Activated CD4-positive, alpha-beta T cell treated with anti-CD3 and anti-CD28 coated beads, Interleukin-2, amount 10 ng/mL, durations not matched to agents 7 days and 5 days (primary cell): Measurements from ENCODE around the gene CAPN5. TPM values are rescaled to one million over a fixed set of nuclear protein-coding genes. Genes with fewer than 3 reads are reported as not detected.

ENCODE experiments used
- CTCF ChIA-PET: fragments of 350-600 bp; sonication (Branson Sonifier 250); formaldehyde crosslinking; loops from one replicate; lab custom pipeline; 2021; ENCODE audit warnings: antibody characterized with exemption; lab: Charles Lee
- POLR2A ChIA-PET: fragments of 350-600 bp; sonication (Branson Sonifier 250); formaldehyde crosslinking; loops from one replicate; lab custom pipeline; 2021; ENCODE audit warnings: antibody characterized with exemption; lab: Charles Lee
- DNase-seq: peaks from one replicate; pipeline ENCODE4 v3.0.0-alpha.2; 2020
- H3K27ac Mint-ChIP-seq: one replicate; pipeline ENCODE4 v1.8.0; 2021; ENCODE audit warnings: mild to moderate bottlenecking, moderate library complexity, mixed read lengths
- H3K27me3 Mint-ChIP-seq: one replicate; pipeline ENCODE4 v1.8.0; 2021; ENCODE audit warnings: mixed read lengths
- H3K36me3 Mint-ChIP-seq: one replicate; pipeline ENCODE4 v1.8.0; 2021; ENCODE audit warnings: low read depth, mixed read lengths
- H3K4me1 Mint-ChIP-seq: one replicate; pipeline ENCODE4 v1.8.0; 2021; ENCODE audit warnings: mixed read lengths
- H3K4me3 Mint-ChIP-seq: one replicate; pipeline ENCODE4 v1.8.0; 2021; ENCODE audit warnings: mild to moderate bottlenecking, moderate library complexity, mixed read lengths
- H3K9me3 Mint-ChIP-seq: one replicate; pipeline ENCODE4 v1.8.0; 2021; ENCODE audit warnings: mixed read lengths
- total RNA-seq, 2 experiments: library from RNA; stranded (reverse); gene quantifications; one replicate each; pipeline ENCODE4 v1.2.3, GENCODE V29; 2021

Gene CAPN5
- total RNA-seq, 2 experiments from 2014 or later, result 0.81 to 0.89 TPM

DNA sequence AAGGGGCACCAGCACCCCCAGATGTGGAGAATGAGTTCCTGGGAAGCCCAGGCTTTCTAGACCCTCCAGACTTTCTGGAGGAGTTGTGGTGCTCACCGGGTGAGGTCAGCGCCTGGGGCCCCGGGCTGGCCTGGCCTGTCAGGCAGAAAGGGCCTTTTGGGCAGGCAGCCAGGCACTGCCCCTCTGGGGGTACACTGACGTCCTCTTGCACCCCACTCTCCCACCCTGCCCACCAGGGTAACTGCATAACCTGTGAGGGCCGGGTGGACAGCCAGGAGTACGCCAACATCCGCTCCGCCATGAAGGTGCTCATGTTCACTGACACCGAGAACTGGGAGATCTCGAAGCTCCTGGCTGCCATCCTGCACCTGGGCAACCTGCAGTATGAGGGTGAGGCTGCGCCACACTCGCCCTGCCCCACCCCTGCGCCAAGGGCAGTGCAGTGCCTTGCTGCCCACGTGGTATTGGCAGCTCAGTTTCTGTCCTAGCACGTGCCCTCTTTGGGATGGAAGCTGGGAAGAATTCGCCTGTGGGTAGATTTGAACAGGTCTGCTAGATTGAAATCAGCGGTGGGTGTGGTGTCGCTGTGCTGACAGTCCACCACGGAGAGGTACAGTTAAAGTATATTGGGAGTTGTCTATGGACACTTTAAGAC, 91.4 kb downstream of the CAPN5 start:
- DNase-seq, result no peak
- Mint-ChIP-seq H3K4me1 (peaks cover 5% of the 10 kb centered on the region), H3K27ac (no peak overlapping the region), H3K4me3 (no peak overlapping the region), H3K36me3 (no peaks in the 10 kb centered on the region), H3K9me3 (no peaks in the 10 kb centered on the region), H3K27me3 (no peaks in the 10 kb centered on the region)
- ChIA-PET POLR2A (no interaction called here), CTCF (interaction anchor here (1.4 kb wide), 1 partner anchor 8 kb away, joined by 3 read pairs; no protein-coding TSS in a partner anchor)

DNA sequence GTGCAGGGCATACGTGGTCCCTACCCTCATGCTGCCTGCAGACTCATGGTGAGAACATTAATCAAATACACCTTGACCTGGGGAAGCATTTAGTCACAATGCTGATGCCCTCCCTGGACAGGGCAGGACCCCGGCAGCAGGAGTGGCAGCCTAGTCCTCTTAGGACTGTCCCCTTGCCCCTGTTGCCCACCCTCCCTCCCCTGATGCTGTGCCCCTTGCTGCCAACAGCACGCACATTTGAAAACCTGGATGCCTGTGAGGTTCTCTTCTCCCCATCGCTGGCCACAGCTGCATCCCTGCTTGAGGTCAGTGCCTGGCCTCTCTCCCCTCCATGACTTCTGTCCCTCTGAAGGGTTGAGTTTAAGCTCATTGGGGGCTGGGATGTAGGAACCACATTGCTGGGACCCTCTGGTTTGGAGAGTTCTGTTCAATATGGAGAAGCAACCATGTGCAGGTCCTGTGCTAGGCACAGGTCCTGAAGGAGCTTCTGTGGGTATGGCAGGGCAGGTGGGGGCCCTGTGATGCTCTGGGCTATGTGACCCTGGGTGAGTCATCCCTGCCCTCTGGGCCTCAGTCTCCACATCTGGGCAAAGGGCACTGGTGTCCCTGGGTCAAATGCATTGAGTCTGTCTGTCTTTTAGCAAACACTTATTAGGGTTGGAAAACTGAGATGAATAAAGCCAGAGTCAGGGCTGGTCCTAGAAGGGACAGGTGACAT, 92.6 kb downstream of the CAPN5 start:
- ChIA-PET POLR2A (no interaction called here), CTCF (interaction anchor here (1.4 kb wide), 1 partner anchor 10 kb away, joined by 3 read pairs; no protein-coding TSS in a partner anchor)

DNA sequence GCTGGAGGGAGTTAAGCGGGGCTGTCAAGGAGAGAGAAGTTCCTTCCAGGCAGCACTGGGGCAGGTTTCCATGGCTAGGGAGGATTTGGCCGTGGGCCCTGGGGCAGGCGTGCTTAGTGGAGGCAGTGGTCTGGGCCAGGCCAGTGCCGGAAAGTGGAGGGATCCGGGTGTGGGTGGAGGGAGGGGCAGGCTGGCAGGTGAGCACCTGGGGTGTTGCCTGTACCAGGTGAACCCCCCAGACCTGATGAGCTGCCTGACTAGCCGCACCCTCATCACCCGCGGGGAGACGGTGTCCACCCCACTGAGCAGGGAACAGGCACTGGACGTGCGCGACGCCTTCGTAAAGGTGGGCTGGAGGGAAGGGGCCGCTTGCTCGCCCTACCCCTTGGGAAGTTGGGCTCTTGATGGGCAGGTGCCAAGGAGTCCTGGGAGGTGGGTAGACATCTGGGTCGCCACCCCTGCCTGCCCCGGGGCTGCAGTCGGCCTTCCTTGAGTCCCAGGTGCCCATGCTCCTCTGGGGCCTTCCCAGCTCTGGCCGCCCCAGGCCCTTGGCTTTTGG, 93.2 kb downstream of the CAPN5 start:
- Mint-ChIP-seq H3K36me3 (no peaks in the 10 kb centered on the region), H3K4me1 (no peaks in the 10 kb centered on the region), H3K9me3 (no peaks in the 10 kb centered on the region), H3K27me3 (no peaks in the 10 kb centered on the region), H3K27ac (no peak overlapping the region), H3K4me3 (no peak overlapping the region)
- ChIA-PET POLR2A (no interaction called here), CTCF (interaction anchor here (1.4 kb wide), 1 partner anchor 10 kb away, joined by 3 read pairs; no protein-coding TSS in a partner anchor)
- no peak for DNase-seq

More for the DNA sequence above, 92.6 kb downstream of the CAPN5 start:
- no peak for DNase-seq
- no peaks in the 10 kb centered on the region for H3K9me3 Mint-ChIP-seq
- no peaks in the 10 kb centered on the region for H3K27me3 Mint-ChIP-seq
- H3K4me1 Mint-ChIP-seq, result no peaks in the 10 kb centered on the region
- H3K4me3 Mint-ChIP-seq, result no peak overlapping the region
- no peak overlapping the region for H3K27ac Mint-ChIP-seq
- H3K36me3 Mint-ChIP-seq, result no peaks in the 10 kb centered on the region

DNA sequence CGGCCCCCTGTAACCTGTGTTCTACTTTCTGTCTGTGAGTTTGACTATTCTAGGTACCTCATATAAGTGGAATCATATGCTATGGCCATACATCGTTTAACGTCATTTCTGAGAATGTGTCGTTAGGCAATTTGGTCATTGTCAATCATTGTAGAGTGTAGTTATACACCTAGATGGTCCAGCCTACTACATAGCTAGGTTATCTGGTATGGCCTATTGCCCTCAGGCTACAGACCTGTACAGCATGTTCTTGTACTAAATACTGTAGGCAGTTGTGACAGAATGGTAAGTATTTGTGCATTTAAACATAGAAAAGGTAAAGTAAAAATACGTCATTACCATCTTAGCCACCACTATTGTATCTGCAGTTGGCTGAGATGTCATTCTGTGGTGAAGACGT, 96.5 kb downstream of the CAPN5 start:
- H3K27ac Mint-ChIP-seq, result no peak overlapping the region
- no peaks in the 10 kb centered on the region for H3K4me1 Mint-ChIP-seq
- no peaks in the 10 kb centered on the region for H3K36me3 Mint-ChIP-seq
- POLR2A ChIA-PET, result no interaction called here
- no peak overlapping the region for H3K4me3 Mint-ChIP-seq
- H3K27me3 Mint-ChIP-seq, result no peaks in the 10 kb centered on the region
- H3K9me3 Mint-ChIP-seq, result no peaks in the 10 kb centered on the region
- CTCF ChIA-PET, result no interaction called here
- no peak for DNase-seq

DNA sequence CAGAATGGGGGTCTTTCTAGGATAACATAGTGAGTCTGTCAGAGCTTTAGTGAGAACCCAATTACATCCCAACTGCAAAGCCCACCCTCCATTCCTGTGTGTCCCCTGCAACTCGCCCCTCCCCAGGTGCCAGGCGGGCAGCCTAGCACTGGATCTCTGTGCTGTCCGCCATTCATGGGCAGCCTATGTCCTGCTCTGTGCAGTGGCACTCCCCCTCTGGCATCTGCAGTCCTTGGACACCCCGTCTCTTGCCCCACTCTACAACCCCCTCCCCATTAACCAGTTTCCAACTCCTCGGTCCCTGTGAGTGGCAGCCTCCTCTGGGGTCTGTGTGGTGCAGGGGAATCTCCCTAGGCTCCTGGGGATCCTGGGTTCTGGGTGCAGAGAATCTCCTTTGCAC, 98.3 kb downstream of the CAPN5 start:
- no peaks in the 10 kb centered on the region for H3K4me1 Mint-ChIP-seq
- H3K4me3 Mint-ChIP-seq, result no peak overlapping the region
- ChIA-PET POLR2A (no interaction called here), CTCF (interaction anchor here (1.0 to 1.9 kb wide), 2 partner anchors 10 to 22 kb away, joined by 3 to 4 read pairs; no protein-coding TSS in a partner anchor)
- H3K27ac Mint-ChIP-seq, result no peak overlapping the region
- H3K36me3 Mint-ChIP-seq, result no peaks in the 10 kb centered on the region
- H3K27me3 Mint-ChIP-seq, result no peaks in the 10 kb centered on the region
- H3K9me3 Mint-ChIP-seq, result no peaks in the 10 kb centered on the region
- DNase-seq, result no peak

DNA sequence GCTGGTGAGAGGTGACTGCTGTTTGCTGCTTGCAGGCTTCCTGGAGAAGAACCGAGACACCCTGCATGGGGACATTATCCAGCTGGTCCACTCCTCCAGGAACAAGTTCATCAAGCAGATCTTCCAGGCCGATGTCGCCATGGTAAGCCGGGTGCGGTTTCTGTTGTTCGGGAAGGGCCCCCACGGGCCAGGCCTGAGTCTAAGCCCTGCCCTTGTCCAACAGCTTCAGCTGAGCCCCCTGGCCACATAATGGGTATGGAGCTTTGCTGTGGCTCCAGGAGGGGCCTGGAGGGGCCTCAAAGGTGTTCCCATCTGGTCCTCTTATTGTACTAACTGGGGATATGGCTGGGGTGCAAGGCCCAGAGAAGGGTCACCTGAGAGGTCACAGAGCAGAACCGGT, 99.2 kb downstream of the CAPN5 start:
- ChIA-PET CTCF (interaction anchor here (1.0 to 1.9 kb wide), 3 partner anchors 11 to 39 kb away, joined by 3 to 5 read pairs (median 4); no protein-coding TSS in a partner anchor), POLR2A (no interaction called here)
- H3K27ac Mint-ChIP-seq, result no peak overlapping the region
- DNase-seq, result no peak
- H3K4me3 Mint-ChIP-seq, result no peak overlapping the region
- H3K4me1 Mint-ChIP-seq, result no peaks in the 10 kb centered on the region
- no peaks in the 10 kb centered on the region for H3K9me3 Mint-ChIP-seq
- no peaks in the 10 kb centered on the region for H3K27me3 Mint-ChIP-seq
- H3K36me3 Mint-ChIP-seq, result no peaks in the 10 kb centered on the region

DNA sequence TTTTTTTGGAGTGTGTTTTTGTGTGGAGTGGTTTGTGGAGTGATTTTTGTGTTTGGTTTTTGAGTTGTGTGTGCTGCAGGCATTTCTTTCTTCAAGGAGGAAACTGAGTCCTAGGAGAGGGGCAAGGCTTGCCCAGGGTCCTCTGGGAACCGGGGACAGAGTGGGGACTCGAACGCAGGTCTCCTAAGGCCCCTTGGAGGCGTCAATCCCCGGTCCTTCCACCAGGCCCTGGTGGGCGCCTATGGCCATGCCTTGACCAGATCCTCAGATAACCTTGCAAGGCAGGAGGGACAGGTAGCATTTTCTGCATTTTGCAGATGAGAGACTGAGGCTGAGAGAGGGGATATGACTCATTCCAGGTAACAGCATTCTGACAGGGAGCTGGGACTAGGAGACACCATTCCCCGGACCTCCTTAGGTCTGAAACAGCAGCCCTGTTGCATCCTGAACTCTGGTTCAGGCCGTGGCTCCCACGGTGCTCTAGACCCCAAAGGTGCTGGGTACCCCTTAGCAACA, 100.4 kb downstream of the CAPN5 start:
- Mint-ChIP-seq H3K36me3 (no peaks in the 10 kb centered on the region), H3K9me3 (no peaks in the 10 kb centered on the region), H3K4me1 (no peaks in the 10 kb centered on the region), H3K4me3 (no peak overlapping the region), H3K27ac (no peak overlapping the region), H3K27me3 (no peaks in the 10 kb centered on the region)
- POLR2A ChIA-PET, result no interaction called here
- no peak for DNase-seq
- CTCF ChIA-PET, result interaction anchor here (0.5 to 1.6 kb wide), 4 partner anchors 16 to 139 kb away, joined by 3 to 5 read pairs (median 4); no protein-coding TSS in a partner anchor

DNA sequence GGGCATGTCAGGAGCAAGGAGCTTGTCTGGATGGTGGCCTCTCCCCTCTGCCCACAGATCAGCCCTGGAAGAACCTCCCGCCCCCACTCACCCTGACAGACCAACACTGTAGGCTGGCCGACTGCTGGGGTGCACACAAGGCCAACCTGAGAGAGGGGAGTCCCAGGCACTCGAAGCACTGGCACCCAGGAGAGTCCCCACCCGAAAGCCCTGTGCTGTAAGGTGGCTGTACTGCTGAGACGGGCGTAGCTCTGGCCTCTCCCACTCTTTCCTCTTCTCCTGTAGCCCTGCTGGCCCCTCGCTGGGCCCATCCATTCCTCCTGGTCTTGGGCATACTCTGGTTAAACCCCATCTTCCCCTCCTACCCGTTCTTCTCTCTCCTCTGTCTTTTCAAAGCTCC, 101.0 kb downstream of the CAPN5 start:
- no peaks in the 10 kb centered on the region for H3K36me3 Mint-ChIP-seq
- no peak overlapping the region for H3K4me3 Mint-ChIP-seq
- POLR2A ChIA-PET, result no interaction called here
- no peaks in the 10 kb centered on the region for H3K9me3 Mint-ChIP-seq
- CTCF ChIA-PET, result interaction anchor here (0.5 to 1.6 kb wide), 5 partner anchors 11 to 140 kb away, joined by 3 to 4 read pairs (median 3); no protein-coding TSS in a partner anchor
- no peaks in the 10 kb centered on the region for H3K27me3 Mint-ChIP-seq
- no peak for DNase-seq
- H3K4me1 Mint-ChIP-seq, result no peaks in the 10 kb centered on the region
- H3K27ac Mint-ChIP-seq, result no peak overlapping the region

DNA sequence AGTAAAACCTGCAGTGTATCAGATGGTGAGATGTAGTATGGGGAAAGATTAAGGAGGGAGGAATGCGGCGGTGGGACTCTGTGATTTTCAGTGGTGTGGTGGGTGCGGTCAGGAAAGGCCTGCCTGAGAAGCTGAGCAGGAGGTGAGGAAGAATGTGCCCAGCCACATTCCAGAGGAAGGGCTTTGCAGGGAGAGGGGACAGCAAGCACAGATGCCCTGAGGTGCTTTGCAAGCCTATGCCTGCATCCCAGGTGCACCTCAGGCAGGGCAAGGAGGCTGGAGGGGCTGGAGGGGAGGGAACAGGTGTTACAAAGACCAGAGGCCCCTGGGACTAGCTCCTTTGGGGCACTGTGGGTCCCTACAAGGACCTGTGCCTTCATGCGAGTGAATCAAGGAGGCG, 103.3 kb downstream of the CAPN5 start:
- CTCF ChIA-PET, result interaction anchor here (1.0 kb wide), 1 partner anchor 43 kb away, joined by 3 read pairs; no protein-coding TSS in a partner anchor

DNA sequence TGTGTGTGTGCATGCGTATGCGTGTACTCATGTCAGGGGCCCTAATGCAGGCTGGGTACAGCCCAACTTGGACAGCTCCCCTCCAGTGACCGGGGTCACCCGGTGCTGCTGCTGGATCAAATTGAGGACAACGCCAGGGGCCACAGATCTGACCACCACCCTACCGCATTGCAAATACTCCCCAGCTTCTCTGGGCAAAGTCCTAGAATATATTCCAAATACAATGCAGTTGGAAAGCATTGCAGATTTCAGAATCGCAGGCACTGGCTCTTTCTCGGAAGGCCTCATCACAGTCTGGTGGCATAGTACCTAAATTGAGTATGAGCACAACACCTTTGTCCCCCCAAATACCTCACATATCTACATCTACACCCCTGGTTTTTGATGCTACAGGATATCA, 104.5 kb downstream of the CAPN5 start:
- CTCF ChIA-PET, result no interaction called here
- no peaks in the 10 kb centered on the region for H3K9me3 Mint-ChIP-seq
- DNase-seq, result no peak
- no peaks in the 10 kb centered on the region for H3K27me3 Mint-ChIP-seq
- no peak overlapping the region for H3K27ac Mint-ChIP-seq
- H3K4me3 Mint-ChIP-seq, result no peak overlapping the region
- no peaks in the 10 kb centered on the region for H3K4me1 Mint-ChIP-seq
- POLR2A ChIA-PET, result no interaction called here
- H3K36me3 Mint-ChIP-seq, result no peaks in the 10 kb centered on the region

More for the DNA sequence above, 103.3 kb downstream of the CAPN5 start:
- Mint-ChIP-seq H3K4me1 (no peaks in the 10 kb centered on the region), H3K27me3 (no peaks in the 10 kb centered on the region), H3K4me3 (no peak overlapping the region), H3K36me3 (no peaks in the 10 kb centered on the region), H3K27ac (no peak overlapping the region), H3K9me3 (no peaks in the 10 kb centered on the region)
- no peak for DNase-seq
- POLR2A ChIA-PET, result no interaction called here

DNA sequence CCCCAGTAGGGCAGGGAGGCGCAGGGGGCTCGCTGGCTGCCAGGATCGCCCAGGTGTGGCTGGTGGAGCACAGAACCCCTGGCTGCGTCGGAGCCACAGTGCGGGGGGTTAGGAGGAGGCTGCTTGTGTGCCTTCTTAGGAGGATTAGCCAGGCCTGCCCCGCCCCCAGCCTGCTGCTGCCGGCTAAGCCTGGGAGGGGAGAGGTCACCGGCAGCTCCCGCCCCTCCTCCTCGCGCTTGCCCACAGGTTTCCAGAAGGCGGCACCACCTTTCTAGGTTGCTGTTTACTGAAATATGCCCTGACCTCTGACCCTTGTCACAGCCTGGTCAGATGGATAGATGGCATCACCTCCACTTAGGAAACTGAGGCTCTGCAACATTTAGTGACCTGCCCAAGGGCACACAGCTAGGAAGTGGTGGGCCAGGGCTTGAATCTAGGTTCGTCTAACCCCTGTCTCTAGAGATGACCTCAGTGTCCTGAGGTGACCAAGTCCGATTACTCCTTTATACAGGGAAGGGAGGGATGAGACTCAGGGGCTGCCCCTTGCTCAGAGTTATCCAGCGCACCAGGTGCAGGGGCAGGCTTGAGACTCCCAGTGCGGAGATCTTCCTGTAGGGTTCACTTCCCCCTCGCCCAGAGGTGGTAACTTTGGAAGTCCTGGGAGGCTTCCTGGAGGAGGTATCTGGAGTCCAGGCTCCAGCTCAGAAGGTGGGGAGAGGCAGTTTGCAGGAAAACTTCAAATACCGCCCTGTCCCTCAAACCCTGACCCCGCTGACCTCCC, 105.3 kb downstream of the CAPN5 start:
- CTCF ChIA-PET, result no interaction called here
- POLR2A ChIA-PET, result no interaction called here
- no peak for DNase-seq
- Mint-ChIP-seq H3K27ac (no peak overlapping the region), H3K27me3 (no peaks in the 10 kb centered on the region), H3K4me3 (no peak overlapping the region), H3K36me3 (no peaks in the 10 kb centered on the region), H3K9me3 (no peaks in the 10 kb centered on the region), H3K4me1 (no peaks in the 10 kb centered on the region)

DNA sequence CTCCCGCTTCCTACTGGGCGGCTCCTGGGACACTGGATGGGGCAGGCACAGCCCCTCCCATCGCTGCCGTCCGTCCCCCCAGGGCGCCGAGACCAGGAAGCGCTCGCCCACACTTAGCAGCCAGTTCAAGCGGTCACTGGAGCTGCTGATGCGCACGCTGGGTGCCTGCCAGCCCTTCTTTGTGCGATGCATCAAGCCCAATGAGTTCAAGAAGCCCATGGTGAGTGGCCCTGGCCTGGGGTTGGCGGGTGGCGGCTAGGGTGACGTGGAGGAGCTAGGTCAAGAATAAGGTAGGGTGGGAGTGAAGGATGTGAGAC, 105.9 kb downstream of the CAPN5 start:
- Mint-ChIP-seq H3K36me3 (no peaks in the 10 kb centered on the region), H3K9me3 (no peaks in the 10 kb centered on the region), H3K4me1 (no peaks in the 10 kb centered on the region), H3K4me3 (no peak overlapping the region), H3K27me3 (no peaks in the 10 kb centered on the region), H3K27ac (no peak overlapping the region)
- CTCF ChIA-PET, result no interaction called here
- POLR2A ChIA-PET, result no interaction called here
- DNase-seq, result no peak
